Measurements from ENCODE around the gene GPR107.

DNA sequence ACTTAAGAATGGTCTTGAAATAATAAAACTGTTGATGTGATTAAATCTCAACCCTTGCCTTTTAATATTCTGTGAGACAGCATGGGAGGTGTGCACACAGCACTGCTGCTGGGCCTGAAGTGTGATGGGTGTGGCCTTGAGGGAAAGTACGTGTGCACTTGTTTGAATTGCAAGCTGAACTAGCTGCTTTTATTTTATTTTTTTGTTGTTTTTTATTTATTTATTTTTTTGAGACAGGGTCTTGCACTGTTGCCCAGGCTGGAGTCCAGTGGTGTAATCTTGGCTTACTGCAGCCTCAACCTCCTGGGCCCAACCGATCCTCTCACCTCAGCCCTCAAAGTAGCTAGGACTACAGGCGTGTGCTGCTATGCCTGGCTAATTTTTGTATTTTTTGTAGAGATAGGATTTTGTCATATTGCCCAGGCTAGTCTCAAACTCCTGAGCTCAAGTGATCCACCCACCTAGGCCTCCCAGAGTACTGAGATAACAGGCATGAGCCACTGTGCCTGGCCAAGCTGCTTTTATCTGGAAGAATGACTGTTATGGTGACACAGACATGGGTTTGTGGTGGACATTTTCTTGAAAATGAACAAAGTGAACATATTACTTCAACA, 58.9 kb downstream of the GPR107 start:
- TF ChIP-seq POLR2A (IDR thresholded peaks at IDR 0.05) (no peak), CTCF (IDR thresholded peaks at IDR 0.05) (no peak), POLR2AphosphoS5 (IDR thresholded peaks at IDR 0.05; ENCODE audit: insufficient read depth in 1 of 2, low read depth in 1 of 2) (no peak)
